Fibroblast of the conjunctiva (primary cell): ENCODE results near the gene KCNG1.
"Not testable (repeated sequence)": the region's sequence is repeated elsewhere in the genome, so short reads cannot be mapped to it uniquely, and the experiment has no call there.

Experiments used
- DNase-seq: peaks from one replicate; pipeline ENCODE4 v3.0.0-alpha.2; 2010; ENCODE audit warnings: low read depth

KCNG1 gene

DNA sequence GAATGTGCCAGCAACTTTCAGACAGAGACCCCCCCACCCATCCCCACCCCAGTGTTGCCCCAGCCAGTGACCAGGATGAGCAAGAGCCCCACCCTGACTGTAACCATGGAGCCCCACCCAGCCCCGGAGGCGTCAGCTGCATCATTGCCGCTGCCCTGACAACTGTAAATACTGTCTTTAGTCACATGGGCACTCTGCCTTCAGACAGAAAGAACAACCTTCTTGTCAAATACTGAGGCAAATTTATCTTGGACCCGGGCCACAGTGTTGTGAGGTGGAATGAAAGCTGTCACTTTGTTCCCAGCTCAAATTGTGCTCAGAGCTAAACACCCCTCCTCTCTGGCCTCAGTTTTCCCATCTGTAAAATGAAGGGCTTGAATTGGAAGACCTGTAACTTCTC lies 40.5 kb downstream of the KCNG1 start:
- DNase-seq = peak; percentile 62

DNA sequence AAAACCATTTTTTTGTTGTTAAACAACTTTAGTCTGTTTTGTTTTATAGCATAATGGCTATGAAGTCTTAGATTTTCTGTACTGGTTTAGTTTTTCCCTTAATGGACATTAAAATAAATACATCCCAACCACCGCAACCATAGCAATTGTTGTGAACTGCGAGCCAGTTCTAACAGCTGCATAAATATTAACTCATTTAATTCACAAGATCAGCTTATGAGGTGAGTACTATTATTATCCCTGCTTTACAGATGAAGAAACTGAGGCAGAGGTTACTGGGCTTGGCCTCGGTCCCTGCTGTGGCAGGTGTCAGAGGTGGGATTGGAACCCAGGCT lies 41.2 kb downstream of the KCNG1 start:
- DNase-seq = no peak

DNA sequence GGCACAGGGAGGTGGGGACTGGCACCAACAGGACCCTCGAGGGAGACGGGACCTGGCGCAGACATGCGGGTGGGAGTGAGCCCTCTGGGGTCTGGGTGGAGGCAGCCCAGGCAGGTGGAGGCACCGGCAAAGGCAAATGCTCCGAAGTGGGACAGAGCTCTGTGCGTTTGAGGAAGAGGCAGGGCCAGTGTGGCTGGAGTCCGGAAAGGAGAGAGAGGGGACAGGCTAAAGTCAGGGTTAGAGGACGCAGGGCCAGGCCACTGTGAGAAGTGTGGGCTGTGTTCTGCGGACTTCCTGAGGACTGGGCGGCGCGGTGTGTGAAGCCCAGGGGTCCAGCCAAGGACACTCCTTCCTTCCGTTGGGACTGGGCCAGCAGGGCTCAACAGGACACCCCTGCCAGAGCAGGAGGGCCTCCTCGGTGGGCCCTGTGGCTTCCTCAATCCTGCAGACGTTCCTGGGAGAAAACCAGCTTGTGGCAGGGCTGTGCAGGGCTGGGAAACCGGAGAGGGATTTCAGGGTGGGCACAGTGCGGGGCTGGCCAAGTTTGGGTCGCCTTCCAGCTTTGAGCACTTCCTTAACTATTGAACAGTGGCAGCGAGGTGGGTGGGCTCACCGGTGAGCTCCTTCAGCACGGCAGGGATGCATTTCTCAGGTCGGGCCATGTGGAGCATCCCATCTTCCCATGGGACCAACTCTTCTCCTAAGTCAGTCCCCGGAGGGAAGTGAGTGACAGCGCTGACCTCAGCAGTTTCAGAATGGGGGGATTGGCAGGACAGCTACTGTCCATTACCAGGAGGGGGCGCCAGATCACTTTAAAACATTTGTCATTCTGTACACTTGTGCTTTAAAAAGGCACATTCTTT lies 41.8 kb downstream of the KCNG1 start:
- peak; percentile 52 for DNase-seq

DNA sequence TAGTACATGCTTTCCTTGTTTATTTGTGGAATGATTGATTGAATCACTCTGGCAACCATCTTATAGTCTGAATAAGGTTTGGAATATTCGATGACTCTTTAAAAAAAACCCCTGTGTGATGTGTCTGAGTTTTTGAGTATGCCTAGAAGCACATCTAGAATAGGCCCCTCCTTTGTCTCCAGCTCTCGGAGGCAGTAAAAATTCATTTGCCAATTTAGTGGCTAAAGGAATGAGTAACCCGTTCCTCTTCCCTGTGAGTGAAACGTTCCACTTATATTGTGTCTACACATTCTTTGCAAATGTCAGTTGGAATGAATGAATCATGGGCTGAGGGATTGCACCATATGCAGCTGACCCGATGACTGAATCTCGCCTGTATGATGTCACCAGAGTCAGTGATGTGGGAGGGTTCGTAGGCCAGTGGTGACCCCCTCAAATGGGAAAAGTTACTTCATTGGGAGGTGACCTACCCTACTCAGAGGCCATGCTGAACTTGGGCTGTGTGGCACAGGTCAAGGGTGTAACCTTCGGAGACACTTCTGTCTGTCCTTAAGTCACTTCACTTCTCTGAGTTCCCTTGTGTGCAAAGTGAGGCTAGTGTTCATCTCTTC lies 42.7 kb downstream of the KCNG1 start:
- DNase-seq = peak; percentile 95

DNA sequence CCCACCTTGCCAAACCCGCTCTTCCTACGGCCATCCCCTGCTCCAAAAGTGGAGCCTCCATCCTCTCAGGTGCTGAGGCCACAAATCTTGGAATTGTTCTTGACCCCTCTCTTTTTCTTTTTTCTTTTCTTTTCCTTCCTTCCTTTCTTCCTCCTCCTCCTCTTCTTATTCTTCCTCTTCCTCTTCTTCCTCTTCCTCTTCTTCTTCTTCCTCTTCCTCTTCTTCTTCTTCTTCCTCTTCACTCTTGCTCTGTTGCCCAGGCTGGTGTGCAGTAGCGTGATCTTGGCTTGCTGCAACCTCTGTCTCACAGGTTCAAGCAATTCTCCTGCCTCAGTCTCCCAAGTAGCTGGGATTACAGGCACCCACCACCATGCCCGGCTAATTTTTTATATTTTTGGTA lies 44.4 kb downstream of the KCNG1 start:
- DNase-seq = not testable (repeated sequence)

DNA sequence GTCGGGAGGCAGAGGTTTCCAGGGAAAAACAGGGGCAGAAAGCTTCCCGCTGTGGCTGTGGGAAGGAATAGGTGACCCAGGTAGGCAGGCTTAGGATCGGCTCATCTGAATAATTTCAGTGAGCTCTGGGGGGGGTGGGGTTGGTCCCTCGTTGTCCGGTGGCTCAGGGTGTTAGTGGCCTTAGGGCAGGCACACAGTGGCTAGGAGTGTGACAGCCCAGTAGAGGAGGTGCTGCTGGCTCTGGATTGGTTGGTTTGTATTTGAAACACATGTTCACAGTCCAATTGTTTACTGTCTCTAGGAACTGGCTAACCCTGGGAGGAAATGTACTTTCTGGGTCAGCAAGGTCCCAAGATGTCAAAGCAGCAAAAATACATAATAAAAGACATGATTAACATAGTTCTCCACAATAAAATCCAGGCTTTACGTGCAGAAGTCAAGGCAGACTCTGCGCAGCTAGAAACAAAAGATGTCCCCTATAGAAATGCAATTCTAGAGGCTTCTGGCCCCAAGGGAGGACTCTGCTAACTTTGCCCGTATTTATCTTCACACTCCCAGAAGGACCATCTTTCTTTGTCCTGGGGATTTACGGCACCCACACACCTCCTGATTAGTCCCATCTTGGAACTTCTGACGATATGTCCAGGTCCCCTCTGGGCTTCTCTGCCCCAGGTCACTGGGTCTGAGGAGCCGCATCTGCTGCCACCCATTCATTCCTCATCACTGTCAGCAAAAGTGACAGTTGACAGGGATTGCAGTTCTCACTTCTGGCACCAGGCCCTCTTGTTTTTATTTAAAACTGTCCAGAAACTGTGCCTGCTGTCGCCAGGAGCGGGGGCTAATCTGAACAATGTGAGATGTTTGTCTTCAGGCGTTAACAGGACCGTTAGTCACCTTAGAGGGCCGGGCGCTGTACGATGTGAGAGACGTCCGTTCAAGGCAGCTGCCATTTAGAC lies 45.6 kb downstream of the KCNG1 start:
- DNase-seq = no peak

DNA sequence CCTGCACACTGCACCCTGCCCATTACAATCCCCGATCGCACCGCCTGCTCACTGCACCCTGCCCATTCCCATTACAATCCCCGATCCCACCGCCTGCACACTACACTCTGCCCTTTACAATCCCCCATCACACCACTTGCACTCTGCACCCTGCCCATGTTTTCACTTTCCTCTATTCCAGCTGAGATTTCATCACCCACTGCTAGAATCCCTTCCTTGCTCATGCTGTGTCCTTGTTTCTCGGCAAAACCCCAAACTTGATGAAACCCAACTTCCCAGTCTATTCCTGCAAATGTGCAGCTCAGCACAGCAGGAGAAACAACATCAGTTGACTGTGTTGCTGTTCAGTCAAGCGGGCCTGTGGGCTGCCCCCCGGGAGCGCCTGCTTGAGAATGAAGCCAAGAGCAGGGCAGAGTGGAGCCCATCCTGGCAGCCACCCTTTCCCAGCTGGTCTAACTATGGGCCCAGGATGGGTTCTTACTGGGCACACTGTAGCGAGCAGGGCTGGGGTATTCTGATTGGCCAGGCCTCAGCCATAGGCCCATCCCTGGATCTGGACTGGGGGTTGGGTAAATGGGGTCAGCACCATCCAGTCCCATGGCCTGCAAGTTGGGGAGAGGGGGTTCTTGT lies 47.1 kb downstream of the KCNG1 start:
- no peak for DNase-seq

DNA sequence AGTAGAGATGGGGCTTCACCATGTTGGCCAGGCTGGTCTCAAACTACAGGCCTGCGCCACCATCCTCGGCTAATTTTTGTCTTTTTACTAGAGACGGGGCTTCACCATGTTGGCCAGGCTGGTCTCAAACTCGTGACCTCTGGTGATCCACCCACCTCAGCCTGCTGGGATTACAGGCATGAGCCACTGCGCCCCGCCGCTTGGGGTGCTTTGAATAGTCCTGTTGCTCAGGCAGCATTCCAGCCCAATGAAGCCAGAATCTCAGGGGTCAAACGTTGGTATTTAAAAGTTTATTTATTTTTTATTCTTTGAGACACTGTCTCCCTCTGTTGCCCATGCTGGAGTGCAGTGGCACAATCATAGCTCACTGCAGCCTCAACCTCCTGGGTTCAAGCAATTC lies 53.0 kb downstream of the KCNG1 start:
- no peak for DNase-seq

DNA sequence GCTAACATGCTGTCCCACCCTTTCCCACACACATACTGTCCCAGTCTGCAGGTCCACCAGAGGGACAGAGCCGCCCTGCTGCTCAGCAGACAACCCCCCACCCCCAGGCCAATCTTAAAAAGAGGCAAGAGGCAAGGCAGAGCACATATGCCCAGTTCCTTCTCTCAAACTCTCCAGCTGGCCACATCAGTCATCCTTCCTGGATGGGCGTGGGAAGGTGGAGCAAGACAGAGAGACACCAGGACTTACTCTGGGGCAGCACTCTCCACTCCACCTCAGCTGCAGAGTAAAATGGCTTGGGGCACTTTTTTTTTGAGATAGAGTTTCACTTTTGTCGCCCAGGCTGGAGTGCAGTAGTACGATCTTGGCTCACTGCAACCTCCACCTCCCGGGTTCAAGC lies 53.5 kb downstream of the KCNG1 start:
- DNase-seq = no peak

DNA sequence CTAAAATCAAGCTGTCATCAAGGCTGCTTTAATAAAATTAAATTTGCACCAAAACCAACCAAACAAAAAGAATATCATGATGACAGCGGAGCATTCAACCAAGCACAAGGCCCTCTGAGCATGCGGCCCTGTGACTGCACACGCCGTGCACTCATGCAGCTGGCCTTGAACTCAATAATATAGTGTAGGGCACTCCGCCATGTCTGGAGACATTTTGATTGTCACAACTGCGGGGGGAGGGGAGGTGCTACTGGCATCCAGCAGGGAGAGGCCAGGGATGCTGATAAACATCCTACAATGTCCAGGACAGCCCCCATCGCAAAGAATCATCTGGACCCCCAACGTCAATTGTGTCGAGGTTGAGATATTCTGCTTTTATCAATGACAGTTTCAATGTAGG lies 54.6 kb downstream of the KCNG1 start:
- no peak for DNase-seq

DNA sequence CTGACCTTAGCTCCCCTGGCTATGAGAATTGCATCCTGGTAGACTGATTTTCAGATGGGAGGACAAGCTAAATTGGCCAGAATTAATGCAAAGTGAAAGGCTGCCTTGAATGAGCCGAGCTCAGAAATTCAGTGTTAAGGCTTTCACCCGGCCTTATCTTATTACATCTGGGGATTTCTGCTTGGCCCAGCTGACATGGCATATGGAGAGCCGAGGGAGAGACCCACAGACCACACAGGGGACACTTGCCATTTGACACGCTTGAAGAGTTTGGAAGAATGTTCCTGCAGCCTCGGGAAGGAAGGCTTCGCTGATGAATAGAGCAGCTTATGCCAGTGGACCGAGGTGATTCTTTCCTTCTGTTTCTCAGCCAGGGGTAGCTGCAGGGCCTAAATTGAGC lies 55.3 kb downstream of the KCNG1 start:
- no peak for DNase-seq

DNA sequence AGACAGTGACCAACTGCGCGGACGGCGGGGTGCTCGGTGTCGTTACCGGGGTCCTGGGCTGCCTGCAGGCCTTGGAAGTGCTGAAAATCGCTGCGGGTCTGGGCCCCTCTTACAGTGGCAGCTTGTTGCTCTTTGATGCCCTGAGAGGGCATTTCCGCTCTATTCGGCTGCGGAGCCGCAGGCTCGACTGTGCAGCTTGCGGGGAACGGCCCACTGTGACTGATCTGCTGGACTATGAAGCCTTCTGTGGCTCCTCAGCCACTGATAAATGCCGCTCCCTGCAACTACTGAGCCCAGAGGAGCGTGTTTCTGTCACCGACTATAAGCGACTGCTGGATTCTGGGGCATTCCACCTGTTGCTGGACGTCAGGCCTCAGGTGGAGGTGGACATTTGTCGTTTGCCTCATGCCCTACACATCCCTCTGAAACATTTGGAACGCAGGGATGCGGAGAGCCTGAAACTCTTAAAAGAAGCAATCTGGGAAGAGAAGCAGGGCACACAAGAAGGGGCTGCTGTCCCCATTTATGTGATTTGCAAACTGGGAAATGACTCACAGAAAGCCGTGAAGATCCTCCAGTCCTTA lies 63.3 kb downstream of the KCNG1 start:
- DNase-seq = no peak

DNA sequence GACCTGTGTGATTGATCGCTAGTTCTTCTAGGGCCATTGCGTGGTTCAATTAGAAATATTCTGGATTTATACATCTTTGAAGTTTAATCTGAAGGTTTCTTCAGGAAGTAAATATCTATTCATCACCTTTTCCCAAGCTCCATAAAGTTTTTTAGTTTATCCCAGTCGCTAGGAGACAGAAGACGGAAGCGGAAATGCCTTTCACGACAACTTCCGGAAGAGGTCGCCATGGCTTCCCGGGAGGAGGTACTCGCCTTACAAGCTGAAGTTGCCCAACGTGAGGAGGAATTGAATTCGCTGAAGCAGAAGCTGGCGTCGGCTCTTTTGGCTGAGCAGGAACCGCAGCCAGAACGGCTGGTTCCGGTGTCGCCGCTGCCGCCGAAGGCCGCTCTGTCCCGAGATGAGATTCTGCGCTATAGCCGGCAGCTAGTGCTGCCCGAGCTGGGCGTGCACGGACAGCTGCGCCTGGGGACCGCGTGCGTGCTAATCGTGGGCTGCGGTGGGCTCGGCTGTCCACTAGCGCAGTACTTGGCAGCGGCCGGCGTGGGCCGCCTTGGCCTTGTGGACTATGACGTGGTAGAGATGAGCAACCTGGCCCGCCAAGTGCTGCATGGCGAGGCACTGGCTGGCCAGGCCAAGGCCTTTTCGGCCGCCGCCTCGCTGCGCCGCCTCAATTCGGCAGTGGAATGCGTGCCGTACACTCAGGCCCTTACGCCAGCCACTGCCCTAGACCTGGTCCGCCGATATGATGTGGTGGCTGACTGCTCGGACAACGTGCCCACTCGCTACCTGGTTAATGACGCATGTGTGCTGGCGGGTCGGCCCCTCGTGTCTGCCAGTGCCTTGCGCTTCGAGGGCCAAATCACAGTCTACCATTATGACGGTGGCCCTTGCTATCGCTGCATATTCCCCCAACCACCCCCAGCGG lies 64.0 kb downstream of the KCNG1 start, which contains the start of gene MOCS3:
MOCS3 (plus strand) TSS at position 204 of the 928 bp plus-strand sequence; CDS start at position 229, 25 bp downstream.
- peak; percentile 83 for DNase-seq

DNA sequence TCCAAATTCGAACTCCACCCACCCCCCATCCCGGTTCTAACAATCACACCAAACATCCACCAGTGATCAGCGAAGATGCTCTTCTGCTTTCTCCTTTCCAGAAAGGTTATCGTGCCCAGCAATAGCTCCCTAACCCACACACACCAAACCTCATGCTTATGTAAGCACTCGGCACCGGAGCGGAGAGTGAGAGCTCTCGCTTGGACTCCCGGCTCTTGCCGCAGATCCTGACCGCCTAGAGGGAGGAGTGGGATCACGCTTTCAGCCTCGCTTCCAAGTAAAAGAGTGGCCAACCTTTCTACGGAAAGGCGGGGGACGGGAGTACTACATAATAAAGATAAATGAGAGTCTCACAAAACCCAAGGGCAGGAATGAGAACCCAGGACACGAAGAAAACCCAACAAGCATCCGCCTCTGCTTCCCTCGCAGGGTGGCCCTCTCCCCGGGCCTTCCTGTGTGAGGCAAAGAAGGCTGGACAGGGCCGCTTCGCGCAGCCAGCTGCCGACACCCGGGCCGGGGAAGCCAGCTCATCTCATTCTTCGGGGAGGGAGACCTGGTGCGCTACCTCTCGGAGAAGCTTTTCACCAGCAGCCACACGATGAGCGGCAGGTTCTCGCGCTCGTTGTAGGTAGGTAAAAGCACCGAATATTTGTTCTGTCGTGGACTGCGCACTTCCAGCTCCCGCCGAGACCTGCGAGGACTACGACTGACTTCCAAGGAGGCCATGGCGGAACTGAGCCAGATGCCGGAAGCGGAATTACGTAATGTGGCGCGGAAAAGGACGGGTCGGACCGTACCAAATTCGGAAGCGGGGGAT lies 64.9 kb downstream of the KCNG1 start, which contains the start of gene DPM1:
DPM1 (minus strand) TSS at position 735 of the 817 bp plus-strand sequence; CDS start at position 726, 9 bp downstream.
- DNase-seq = peak; percentile 69

DNA sequence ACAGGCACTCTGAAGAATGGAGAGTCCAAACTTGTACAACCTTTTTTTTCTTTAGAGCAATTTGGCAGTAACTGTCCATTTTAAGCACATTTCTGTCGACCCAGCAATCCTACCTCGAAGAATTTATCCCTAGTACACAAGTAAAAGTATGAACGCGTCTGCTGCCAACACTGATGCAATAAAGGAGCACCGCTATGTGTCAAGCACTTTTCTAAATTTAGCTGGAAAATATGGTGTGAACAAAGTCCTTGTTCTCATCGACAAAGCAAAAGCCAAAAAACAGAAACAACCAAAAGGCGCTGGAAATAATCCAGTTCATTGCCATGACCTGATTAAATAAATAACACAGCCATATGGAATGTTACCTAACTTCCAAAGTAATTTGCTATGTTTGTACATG lies 65.6 kb downstream of the KCNG1 start:
- DNase-seq = no peak

DNA sequence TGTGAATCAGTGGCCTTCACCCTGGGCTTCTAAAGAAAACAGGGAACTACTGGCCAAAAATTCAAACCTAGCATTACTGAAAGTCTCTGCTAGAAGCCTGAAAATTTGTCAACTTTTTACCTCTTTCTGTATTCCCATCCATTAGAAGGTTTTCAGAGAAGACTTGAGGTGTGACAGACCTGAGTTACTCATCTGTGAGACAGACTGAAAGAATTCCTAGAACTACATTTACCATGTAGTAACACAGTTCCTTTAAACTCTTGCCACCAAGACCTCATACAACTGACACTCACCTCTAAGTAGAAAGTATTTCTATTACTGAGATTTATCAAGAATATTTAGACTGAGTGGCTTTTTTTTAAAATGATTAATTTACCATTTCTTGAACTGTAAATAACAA lies 69.1 kb downstream of the KCNG1 start:
- DNase-seq = no peak
